GM21619 (cell line): Measurements from ENCODE around the gene NAGLU.

Experiments
- ATAC-seq: cut with Tn5 transposase; IDR thresholded peaks from one replicate; pipeline ENCODE4 v1.9.1; 2021; ENCODE audit not compliant: unreplicated experiment

NAGLU gene

DNA sequence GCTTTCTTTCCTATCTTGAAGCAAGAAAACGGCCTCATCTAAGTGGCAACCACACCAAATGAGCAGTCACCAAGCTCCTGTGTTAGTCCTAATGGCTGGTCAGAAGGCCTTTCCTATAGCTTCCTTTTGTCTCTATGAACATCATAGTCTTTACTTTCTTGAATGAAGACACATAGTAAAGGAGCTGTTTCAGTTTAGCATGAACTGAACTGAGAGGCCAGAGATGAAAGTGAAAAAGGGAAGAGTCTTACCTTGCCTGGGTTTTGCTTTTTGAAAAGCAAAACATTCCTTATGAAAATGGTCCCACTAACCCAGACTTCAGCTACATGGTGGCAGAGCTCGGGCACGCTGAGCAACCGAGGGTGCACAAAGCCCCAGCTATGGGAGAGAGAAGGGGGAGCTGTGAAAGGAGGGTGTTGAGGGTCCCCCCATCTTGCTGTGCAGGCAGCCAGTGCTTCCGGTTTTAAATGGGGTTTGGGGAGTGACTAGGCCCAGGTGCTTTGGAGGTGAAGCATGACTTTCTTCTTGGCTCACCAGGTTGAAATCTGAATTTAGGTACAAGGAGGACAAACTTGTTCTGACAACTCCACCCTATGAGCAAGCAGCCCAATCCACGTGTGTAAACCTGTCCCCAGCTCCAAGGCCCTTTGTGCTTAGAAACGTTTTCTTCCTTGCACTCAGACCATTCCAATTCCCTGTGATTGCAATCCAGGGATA, 50.6 kb downstream of the NAGLU start:
- no peak for ATAC-seq

DNA sequence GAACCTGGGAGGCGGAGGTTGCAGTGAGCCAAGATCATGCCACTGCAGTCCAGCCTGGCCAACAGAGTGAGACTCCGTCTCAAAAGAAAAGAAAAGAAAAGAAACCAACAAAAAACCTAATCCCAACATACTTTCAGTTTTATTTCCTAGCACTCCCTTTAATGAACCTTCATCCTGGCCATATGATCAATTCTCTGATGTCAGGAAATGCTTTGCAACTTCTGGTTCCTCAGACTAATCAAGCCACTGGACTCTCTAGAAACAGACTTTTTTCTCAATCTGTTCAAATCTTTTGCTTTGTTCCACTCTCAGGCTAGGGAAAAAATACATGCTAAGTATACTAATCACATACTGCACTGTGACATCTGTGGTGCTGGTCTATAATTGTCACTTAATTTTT, 54.8 kb downstream of the NAGLU start:
- no peak for ATAC-seq

DNA sequence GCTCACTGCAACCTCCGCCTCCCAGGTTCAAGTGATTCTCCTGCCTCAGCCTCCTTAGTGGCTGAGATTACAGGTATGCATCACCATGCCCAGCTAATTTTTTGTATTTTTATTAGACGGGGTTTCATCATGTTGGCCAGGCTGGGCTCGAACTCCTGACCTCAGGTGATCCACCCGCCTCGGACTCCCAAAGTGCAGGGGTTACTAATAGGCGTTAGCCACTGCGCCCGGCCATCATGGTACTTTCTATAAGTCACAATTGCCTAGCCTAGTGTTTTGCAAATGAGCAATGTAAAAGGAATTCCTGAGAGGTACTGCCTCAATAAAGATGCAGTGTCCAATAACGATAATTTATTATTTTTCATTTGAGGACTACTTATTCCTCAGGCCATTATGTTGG, 55.4 kb downstream of the NAGLU start:
- no peak for ATAC-seq
